ENCODE results near the gene GSE1. TPM values are rescaled to one million over a fixed set of nuclear protein-coding genes. Genes with fewer than 3 reads are reported as not detected.

The GSE1 gene
- total and polyA plus RNA-seq, 2 of the 13 experiments (the other 11 are each of a cell fraction or from before 2014, with no cell fraction given): 16.1 to 31.2 TPM

DNA sequence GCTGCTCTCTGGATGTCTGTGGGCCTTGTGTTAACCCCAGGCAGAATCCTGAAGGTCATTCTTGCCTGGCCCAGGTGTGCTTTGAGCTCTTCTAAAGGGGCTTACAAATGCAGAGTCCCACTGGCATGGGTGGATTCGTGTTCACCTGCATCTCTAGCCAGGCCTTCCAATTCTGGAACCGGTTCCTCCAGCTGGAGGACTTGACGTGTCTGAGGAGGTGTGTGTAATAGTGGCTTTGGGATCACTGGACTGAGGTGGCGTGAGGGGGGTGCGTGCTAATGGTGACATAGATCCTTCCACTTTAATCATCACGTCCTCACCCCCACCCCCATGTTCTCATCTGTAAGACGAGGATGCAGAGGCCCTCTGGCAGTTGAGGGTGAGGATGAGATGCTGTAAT, 4.8 kb downstream of the GSE1 start:
- peaks cover 20 to 22% of the 10 kb centered on the region in 2 experiments for H3K36me3 ChIP-seq (replicated peaks in 1 of 2; ENCODE audit: control insufficient read depth in 1 of 2, insufficient read depth in 2 of 2, low read length in 2 of 2)

More for the DNA sequence above, 4.8 kb downstream of the GSE1 start:
- in situ Hi-C loops (cut with HindIII; ENCODE audit: extremely low pct_ligation_motif_present, low pct_unique_long_range_greater_than_20kb): no loop called here
- intact Hi-C loops (cut with micrococcal nuclease; ENCODE audit: unreplicated experiment): loop anchor here (10.0 kb wide), 2 partner anchors 93 to 223 kb away; no protein-coding TSS in a partner anchor
- H3K4me2 ChIP-seq (ENCODE audit: low read depth, low read length): no peak overlapping the region
- H3K9me3 ChIP-seq (ENCODE audit: low read length): no peaks in the 10 kb centered on the region
- 96% methylated on average over 7 of the region's 7 CpGs for WGBS (ENCODE audit: low lambda C conversion rate)
- H2AFZ ChIP-seq (ENCODE audit: low read length): no peak overlapping the region
- TF ChIP-seq ARID2 (CRISPR knock-in tag; IDR thresholded peaks at IDR 0.05; ENCODE audit: borderline replicate concordance): no peak
- TF ChIP-seq, protein P1, sequence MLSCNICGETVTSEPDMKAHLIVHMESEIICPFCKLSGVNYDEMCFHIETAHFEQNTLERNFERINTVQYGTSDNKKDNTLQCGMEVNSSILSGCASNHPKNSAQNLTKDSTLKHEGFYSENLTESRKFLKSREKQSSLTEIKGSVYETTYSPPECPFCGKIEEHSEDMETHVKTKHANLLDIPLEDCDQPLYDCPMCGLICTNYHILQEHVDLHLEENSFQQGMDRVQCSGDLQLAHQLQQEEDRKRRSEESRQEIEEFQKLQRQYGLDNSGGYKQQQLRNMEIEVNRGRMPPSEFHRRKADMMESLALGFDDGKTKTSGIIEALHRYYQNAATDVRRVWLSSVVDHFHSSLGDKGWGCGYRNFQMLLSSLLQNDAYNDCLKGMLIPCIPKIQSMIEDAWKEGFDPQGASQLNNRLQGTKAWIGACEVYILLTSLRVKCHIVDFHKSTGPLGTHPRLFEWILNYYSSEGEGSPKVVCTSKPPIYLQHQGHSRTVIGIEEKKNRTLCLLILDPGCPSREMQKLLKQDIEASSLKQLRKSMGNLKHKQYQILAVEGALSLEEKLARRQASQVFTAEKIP (CRISPR knock-in tag; IDR thresholded peaks at IDR 0.05; ENCODE audit: borderline replicate concordance): no peak
- no peak for TF ChIP-seq POGZ (CRISPR knock-in tag; IDR thresholded peaks at IDR 0.05)
- no peak for TF ChIP-seq ZNF776 (CRISPR knock-in tag; IDR thresholded peaks at IDR 0.05)
- TF ChIP-seq ZNF350 (CRISPR knock-in tag; IDR thresholded peaks at IDR 0.05; ENCODE audit: borderline replicate concordance, low read depth): no peak
- no peak for TF ChIP-seq SRSF4 (IDR thresholded peaks at IDR 0.05; ENCODE audit: low read depth, low read length, poor library complexity, severe bottlenecking)
- TF ChIP-seq ZNF567 (CRISPR knock-in tag; IDR thresholded peaks at IDR 0.05; ENCODE audit: borderline replicate concordance): no peak
- no peak for TF ChIP-seq ZNF775 (CRISPR knock-in tag; IDR thresholded peaks at IDR 0.05; ENCODE audit: borderline replicate concordance)
- no peak for TF ChIP-seq RNF2 (conservative IDR thresholded peaks at IDR 0.05; ENCODE audit: low read depth)
- no peak for TF ChIP-seq ZSCAN9 (CRISPR knock-in tag; IDR thresholded peaks at IDR 0.05; ENCODE audit: borderline replicate concordance)
- TF ChIP-seq, protein P2, sequence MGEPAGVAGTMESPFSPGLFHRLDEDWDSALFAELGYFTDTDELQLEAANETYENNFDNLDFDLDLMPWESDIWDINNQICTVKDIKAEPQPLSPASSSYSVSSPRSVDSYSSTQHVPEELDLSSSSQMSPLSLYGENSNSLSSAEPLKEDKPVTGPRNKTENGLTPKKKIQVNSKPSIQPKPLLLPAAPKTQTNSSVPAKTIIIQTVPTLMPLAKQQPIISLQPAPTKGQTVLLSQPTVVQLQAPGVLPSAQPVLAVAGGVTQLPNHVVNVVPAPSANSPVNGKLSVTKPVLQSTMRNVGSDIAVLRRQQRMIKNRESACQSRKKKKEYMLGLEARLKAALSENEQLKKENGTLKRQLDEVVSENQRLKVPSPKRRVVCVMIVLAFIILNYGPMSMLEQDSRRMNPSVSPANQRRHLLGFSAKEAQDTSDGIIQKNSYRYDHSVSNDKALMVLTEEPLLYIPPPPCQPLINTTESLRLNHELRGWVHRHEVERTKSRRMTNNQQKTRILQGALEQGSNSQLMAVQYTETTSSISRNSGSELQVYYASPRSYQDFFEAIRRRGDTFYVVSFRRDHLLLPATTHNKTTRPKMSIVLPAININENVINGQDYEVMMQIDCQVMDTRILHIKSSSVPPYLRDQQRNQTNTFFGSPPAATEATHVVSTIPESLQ (CRISPR knock-in tag; conservative IDR thresholded peaks at IDR 0.05): no peak
- TF ChIP-seq, protein P3, sequence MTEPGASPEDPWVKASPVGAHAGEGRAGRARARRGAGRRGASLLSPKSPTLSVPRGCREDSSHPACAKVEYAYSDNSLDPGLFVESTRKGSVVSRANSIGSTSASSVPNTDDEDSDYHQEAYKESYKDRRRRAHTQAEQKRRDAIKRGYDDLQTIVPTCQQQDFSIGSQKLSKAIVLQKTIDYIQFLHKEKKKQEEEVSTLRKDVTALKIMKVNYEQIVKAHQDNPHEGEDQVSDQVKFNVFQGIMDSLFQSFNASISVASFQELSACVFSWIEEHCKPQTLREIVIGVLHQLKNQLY (CRISPR knock-in tag; IDR thresholded peaks at IDR 0.05): no peak
- TF ChIP-seq EZH2 (conservative IDR thresholded peaks at IDR 0.05; ENCODE audit: low read depth, low read length): no peak
- H3K9ac ChIP-seq (ENCODE audit: insufficient read depth, low read depth, low read length): no peak overlapping the region
- peaks cover 83% of the 10 kb centered on the region for H4K20me1 ChIP-seq (ENCODE audit: insufficient read depth, low read length)
- no peak for ATAC-seq
- H3K4me3 ChIP-seq (replicated peaks in 1 of 3; ENCODE audit: insufficient read depth in 1 of 3, low read depth in 2 of 3, low read length in 3 of 3): no peak overlapping the region
- no peak for FAIRE-seq
- BruUV-seq (replicated peaks): no TSS peak
- ChIA-PET CTCF (ENCODE audit: low intra/inter-chr PET ratio, low total read pairs) (no interaction called here), POLR2A (no interaction called here)
- no peak overlapping the region for H3K27ac ChIP-seq (ENCODE audit: extremely low read length, insufficient read depth, low read length)
- H3K79me2 ChIP-seq (ENCODE audit: insufficient read depth, low read length): peaks cover 84% of the 10 kb centered on the region
- no peak for DNase-seq (ENCODE audit: low spot score)
- peaks cover 51% of the 10 kb centered on the region for H3K4me1 ChIP-seq (ENCODE audit: insufficient read depth, low read length)
- no peaks in the 10 kb centered on the region for H3K27me3 ChIP-seq (ENCODE audit: control insufficient read depth in 1 of 2, insufficient read depth in 2 of 2, low read length in 2 of 2)
